UCSD-AML1 (cell line): ENCODE measurements around the gene GMPS.
"Not testable (repeated sequence)": the region's sequence is repeated elsewhere in the genome, so short reads cannot be mapped to it uniquely, and the experiment has no call there.

Source experiments
- DNase-seq: peaks from one replicate; lab custom pipeline; 2025; ENCODE audit not compliant: unreplicated experiment; lab: John Stamatoyannopoulos, UW

The GMPS gene

GRCh38 chr3:155870133-155870944 is at the start of gene GMPS:
TSS of gene GMPS (plus strand) at chr3:155870650. CDS start at chr3:155870871, 221 bp downstream.
- peak; percentile 98 for DNase-seq

GRCh38 chr3:155828490-155829098 is 41.9 kb upstream of the GMPS start:
- not testable (repeated sequence) for DNase-seq

DNA sequence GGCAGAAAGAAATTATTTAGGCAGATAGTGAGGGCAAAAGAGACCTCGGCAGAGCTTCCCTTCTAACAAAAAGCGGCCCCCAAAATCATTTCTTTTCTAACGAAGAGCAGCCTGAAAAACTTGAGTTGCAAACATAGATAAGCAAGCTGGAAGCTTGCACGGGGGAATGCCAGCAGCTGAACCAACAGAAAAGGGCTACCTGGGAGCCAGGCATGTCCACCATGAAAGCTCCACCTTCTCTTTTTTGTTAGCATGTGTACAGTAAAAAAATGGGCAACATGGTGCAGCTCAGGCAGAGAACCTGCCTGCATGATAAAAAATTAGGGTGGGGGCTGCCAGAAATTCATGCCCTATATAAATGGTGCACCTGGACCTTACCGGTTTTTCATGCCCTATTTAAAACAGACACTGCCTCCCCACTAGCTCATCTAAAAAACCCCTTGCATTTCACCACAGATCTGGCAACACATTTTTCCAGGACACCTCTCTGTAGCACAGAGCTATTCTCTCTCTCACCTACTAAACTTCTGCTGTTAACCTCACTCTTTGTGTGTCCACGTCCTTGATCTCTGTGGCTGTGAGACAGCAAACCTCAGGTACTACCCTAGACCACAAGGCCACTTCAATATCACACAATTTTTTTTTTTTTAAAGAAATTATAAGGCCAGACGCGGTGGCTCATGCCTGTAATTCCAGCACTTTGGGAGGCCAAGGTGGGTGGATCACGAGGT is 34.9 kb upstream of the GMPS start:
- DNase-seq = no peak

DNA sequence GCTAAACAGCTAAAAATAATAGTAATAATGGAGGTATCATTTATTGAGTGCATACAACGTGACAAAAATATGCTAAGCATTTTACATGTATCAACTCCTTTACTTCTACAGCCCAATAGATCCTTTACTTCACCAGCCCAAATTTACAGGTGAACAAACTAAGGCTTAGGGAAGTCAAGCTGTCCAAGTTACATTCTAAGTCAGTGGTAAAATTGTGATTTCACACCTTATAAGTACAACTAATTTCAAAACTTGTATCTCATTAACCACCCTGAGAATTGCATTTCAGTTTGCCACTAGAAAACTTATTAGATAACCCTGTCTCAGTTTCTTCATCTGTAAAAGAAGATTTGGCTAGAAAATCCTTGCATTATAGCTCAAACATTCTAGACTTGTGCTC is 26.9 kb upstream of the GMPS start:
- no peak for DNase-seq

- DNase-seq = no peak
Measured at GRCh38 chr3:155846119-155846518, 24.3 kb upstream of the GMPS start.

DNA sequence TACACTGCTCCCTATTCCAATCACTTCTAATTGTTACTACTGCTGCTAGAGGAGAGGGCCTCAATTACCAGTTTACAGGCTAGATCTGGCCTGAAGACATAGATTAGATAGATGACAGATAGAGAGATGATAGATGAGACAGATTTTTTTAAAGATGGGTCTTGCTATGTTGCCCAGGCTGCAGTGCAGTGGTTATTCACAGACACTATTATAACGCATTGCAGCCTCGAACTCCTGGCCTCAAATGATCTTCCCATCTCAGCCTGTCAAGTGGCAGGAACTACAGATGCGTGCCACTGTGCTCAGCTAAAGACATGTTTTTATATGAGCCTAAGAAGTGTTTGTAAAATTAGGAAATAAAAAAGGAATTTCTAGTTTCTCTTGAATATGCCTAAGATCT is 22.5 kb upstream of the GMPS start:
- no peak for DNase-seq

DNA sequence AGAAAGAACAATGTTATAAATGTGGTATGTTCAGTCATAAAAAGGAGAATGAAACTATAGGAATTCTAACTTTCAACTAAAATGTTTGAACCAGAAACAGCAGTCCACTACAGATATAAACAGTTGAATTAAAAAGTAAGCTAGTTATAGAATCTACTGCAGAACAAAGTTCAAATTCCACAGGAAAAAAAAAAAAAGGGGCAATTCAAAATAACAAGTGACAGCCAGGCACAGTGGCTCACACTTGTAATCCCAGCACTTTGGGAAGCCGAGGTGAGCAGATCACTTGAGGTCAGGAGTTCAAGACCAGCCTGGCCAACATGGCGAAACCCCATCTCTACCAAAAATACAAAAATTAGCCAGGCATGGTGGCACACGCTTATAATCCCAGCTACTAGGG is 21.0 kb upstream of the GMPS start:
- DNase-seq = not testable (repeated sequence)

- DNase-seq = no peak
Measured at GRCh38 chr3:155852341-155852740, 18.1 kb upstream of the GMPS start.

DNA sequence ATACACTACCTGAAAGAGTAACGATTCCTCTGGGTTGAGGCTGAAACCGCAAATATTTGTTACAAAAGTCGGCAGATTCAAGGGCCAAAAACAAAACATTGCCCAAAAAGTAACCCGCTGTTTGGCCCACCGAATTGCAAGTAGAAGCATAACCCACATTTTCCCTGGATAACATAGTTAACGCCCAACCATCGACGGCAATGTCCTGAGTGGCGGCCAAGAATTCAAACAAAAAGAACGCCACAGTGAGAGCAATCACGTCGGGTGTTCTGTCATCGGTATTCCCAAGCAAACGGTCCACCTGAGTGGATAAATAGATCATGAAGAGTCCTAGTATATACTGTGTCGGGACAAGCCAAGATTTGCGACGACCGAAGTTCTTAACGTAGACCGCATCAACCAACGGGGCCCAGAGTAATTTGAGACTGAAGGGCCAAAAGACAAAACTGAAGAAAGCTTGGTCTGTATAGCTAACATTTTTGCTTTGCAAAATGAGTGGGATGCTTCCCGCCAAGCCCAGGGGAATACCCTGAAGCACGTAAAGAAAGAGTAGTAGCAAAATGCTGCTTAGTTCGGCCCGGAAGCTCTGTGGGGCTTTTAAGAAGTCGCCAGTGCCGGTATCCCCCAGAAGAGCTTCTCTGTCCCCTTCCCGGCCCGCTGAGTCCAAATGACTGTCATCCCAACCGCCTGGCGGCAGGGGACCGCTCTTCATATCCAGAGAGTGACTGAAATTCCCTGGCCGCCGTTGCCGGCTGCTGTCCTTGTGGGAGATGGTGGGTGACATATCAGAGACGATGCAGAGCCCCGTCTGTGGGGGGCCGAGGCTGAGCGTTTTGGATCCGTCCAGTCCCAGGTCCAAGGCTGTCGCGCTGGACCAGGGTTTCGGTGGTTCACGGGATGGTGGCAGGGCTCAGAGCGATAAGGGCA is 17.0 kb upstream of the GMPS start:
- peak; percentile 67 for DNase-seq

DNA sequence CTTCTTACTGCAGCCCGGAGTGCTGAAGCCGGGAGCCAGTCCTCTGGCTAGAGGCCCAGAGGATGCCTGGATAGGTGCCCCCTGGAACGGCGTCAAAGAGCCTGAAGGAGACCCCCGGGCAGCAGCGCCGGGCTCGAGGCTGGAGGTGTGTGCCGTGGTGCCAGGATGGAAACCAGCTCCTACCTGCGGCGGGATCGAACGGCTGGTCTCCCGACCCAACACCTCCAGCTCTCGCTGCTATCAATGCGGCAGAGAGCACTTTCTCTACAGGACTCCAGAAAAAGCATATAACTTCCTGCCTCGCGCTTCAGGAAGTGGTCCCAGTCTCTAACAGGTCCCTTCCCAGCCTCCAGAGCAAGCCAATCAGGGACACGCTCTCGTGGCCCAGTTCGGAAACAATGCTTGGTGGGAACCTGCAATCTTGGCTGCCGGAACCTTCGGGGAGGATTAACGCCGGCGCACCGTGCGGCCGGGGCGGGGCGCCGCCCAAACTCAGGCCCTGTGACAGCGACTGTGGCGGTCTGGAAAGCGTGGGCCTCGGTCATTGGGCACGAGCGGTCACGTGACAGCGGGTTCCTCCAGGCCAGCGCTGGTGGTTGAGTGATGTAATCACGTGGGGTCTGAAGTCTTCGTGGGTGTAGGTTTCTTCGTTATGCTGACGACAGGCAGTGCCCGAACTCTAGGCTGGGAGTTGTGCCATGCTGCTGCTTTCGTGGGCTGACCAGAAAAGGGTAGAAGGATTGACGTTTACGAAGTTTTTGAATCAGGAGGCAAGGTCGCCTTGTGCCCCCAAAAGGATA is 16.1 kb upstream of the GMPS start, which contains the start of gene SLC33A1:
SLC33A1 (minus strand) TSS at position 287 of the 800 bp plus-strand sequence. CDS start 430 bp downstream, outside the sequence.
- peak; percentile 99 for DNase-seq

DNA sequence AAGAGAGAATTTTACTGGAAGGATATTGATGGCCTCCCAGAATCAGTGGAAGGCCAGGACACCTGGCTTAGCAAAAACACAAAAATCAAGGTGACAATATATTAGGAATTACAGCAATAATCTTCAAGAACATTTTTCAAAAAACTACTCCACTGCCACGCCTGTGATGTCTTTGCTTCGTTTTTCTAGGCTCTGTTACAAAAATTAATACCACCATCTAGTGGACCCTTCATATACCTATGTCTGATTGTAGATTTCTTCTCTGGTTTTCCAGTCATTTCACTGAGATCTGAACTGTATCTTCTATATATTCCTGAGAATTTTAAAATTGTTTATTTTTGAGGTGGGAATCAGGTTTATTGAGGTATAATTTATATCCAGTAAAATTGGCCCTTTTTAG is 10.6 kb upstream of the GMPS start:
- DNase-seq = no peak

DNA sequence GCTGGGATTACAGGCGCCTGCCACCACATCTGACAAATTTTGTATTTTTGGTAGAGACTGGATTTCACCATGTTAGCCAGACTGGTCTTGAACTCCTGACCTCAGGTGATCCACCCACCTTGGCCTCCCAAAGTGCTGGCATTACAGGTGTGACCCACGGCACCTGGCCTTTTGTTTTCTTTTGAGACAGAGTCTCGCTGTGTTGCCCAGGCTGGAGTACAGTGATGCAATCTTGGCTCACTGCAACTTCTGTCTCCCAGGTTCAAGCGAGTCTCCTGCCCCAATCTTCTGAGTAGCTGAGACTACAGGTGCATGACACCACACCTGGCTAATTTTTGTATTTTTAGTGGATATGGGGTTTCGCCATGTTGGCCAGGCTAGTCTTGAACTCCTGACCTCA is 10.0 kb upstream of the GMPS start:
- DNase-seq = not testable (repeated sequence)

- DNase-seq = no peak
Measured at GRCh38 chr3:155861476-155862183, 8.8 kb upstream of the GMPS start.

DNA sequence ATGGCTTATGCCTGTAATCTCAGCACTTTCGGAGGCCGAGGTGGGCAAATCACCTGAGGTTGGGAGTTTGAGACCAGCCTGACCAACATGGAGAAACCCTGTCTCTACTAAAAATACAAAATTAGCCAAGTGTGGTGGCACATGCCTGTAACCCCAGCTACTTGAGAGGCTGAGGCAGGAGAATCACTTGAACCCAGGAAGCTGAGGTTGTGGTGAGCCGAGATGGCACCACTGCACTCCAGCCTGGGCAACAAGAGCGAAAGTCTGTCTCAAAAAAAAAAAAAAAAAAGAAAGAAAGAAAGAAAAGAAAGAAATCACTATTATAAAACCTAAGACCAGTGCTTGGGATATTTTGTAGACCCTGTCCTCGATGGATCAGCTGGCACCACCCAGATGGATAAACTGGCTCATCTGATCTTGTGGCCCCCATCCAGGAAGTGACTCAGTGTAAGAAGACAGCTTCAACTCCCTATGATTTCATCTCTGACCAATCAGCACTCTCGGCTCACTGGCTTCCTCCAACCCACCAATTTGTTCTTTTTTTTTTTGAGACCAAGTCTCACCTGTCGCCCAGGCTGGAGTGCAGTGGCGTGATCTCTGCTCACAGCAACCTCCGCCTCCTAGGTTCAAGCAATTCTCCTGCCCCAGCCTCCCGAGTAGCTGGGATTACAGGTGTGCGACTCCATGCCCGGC is 8.0 kb upstream of the GMPS start:
- not testable (repeated sequence) for DNase-seq

GRCh38 chr3:155863072-155863784 is 7.2 kb upstream of the GMPS start:
- no peak for DNase-seq

DNA sequence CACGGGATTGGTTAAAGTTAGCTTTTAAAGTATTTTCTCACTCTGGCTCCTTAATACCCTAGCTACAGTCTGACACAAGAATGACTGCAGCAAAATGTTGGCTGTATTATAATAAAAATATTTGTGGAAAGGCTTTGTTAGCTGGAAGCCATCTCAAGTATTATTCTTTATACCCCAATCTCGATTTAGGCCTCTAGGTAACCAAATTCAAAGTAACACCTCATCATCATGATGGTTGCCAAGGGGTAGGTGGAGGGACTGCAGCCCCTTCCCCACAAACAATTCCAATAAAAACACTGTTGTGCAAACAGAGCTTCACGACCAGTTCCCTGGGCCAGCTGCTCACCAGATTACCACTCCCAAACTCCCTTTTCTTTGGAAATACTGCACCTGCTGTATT is 759 bp upstream of the GMPS start:
- no peak for DNase-seq

DNA sequence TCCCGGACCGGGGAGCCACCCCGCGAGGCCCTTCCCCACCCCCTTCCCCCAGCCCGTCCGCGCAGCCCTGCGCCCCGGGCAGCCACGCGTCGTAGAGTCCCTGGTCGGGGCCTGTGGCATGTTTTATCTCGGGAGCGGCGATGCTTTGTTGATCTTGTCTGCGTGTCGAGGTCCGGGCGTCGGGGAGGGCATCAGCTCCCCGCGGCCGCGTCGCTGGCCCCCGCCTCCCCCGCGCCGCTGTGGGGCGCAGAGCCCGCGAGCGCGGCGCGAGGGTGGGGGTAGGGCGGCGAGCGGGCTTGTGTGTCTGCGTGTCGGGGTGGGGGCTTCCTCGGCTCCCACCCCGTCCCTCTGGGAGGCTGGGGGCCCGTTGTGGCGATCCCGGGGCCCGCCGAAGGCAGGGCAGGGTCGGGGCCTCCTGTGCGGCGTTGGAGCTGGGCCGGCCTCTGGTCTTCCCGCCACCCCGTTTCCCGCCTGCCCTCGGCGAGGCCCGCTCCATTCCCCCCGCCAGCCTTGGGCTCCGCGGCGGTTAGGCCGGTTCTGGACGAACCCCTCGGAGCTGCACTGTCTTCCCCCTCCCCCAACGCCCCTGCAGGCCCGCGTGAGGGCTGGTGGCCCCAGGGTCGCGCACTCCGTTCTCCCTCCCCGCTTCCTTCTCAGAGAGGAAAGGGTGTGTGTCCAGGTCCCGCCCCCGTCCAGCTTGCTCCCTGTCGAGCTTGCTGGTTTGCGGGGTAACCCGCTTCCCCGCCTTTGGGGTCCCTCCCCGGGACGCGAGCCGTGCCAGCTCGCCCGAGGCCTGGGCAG is 695 bp downstream of the GMPS start:
- DNase-seq = peak; percentile 57
